HepG2 (cell line): ENCODE measurements around the gene POC1B. TPM values are rescaled to one million over a fixed set of nuclear protein-coding genes. Genes with fewer than 3 reads are reported as not detected.

Experiments used
- AFF4 ChIP-seq: sonication (generic); formaldehyde crosslinking; IDR thresholded peaks from 2 replicates; pipeline ENCODE4 v1.4.0; 2020; ENCODE audit warnings: missing genetic modification reagents
- HDAC6 ChIP-seq: fragments of 200-600 bp; sonication (generic); IDR thresholded peaks from 2 replicates; pipeline ENCODE4 v1.7.0; 2017; ENCODE audit warnings: mild to moderate bottlenecking, antibody characterized with exemption, low read length, low read depth
- MEF2D ChIP-seq: sonication (generic); formaldehyde crosslinking; IDR thresholded peaks from 2 replicates; pipeline ENCODE4 v1.5.1; 2020; ENCODE audit warnings: mild to moderate bottlenecking, missing genetic modification reagents
- MXD4 ChIP-seq: IDR thresholded peaks from 2 replicates; pipeline ENCODE4 v1.6.1; 2016; ENCODE audit warnings: mild to moderate bottlenecking, missing biosample characterization, missing genetic modification reagents
- THAP11 ChIP-seq: IDR thresholded peaks from 2 replicates; pipeline ENCODE4 v1.6.1; 2016; ENCODE audit warnings: missing biosample characterization, missing genetic modification reagents
- U2AF2 ChIP-seq: fragments of 200-400 bp; formaldehyde crosslinking; IDR thresholded peaks from 2 replicates; pipeline ENCODE4 v1.6.1; 2017; ENCODE audit warnings: low read depth, mild to moderate bottlenecking, low read length
- ZBTB38 ChIP-seq: sonication (generic); formaldehyde crosslinking; IDR thresholded peaks from 2 replicates; pipeline ENCODE4 v1.5.1; 2020; ENCODE audit warnings: mild to moderate bottlenecking, missing genetic modification reagents
- ZC3H13 ChIP-seq: sonication (generic); formaldehyde crosslinking; IDR thresholded peaks from 2 replicates; pipeline ENCODE4 v1.8.1; 2023; ENCODE audit warnings: mild to moderate bottlenecking, missing genetic modification reagents, moderate library complexity
- ZNF318 ChIP-seq: sonication (generic); formaldehyde crosslinking; IDR thresholded peaks from 2 replicates; pipeline ENCODE4 v1.4.0; 2020; ENCODE audit warnings: mild to moderate bottlenecking, missing genetic modification reagents
- ZNF362 ChIP-seq: sonication (generic); formaldehyde crosslinking; IDR thresholded peaks from 2 replicates; pipeline ENCODE4 v1.4.0; 2020; ENCODE audit warnings: missing genetic modification reagents, mild to moderate bottlenecking, borderline replicate concordance
- ZNF577 ChIP-seq: sonication (generic); formaldehyde crosslinking; IDR thresholded peaks from 2 replicates; pipeline ENCODE4 v1.4.0; 2020; ENCODE audit warnings: mild to moderate bottlenecking, low read depth, missing genetic modification reagents, borderline replicate concordance
- polyA plus RNA-seq, 8 experiments: library from polyadenylated mRNA; depleted of rRNA in 3 of 8; stranded (reverse) in 7 of 8; unstranded in 1 of 8; fragments of >200 nt; fragmentation: Illumina TruSeq in 4 of 8; extraction: Trizol in 4 of 8; gene quantifications; 2 replicates each; pipeline versions ENCODE4 v1.2.1 to v1.2.3, GENCODE V29; 2011 to 2016; ENCODE audit warnings: low read depth in 4 of 8, missing spikeins in 1 of 8, mixed read lengths in 1 of 8; ENCODE audit not compliant: insufficient read depth in 1 of 8
- total RNA-seq, 5 experiments: library from RNA; depleted of rRNA; stranded (reverse); fragments of >200 nt; fragmentation: Illumina TruSeq; extraction: Trizol; gene quantifications; 2 replicates each; pipeline ENCODE4 v1.2.3, GENCODE V29; 2016; ENCODE audit warnings: low read depth in 1 of 5

The POC1B gene
- total and polyA plus RNA-seq, 2 of the 13 experiments (the other 11 are each of a cell fraction or from before 2014, with no cell fraction given): 9.3 to 11.0 TPM

- TF ChIP-seq ZBTB38 (CRISPR knock-in tag): no peak
- 0 out of 2 replicates have a peak, but pooled peaks have one; percentile 10 for TF ChIP-seq THAP11 (CRISPR knock-in tag)
- no peak for TF ChIP-seq ZNF577
- TF ChIP-seq MXD4 (CRISPR knock-in tag): 0 out of 2 replicates have a peak, but pooled peaks have one; percentile 16
- no peak for TF ChIP-seq AFF4
- TF ChIP-seq ZC3H13 (CRISPR knock-in tag): no peak
- TF ChIP-seq U2AF2: no peak
- TF ChIP-seq HDAC6: no peak
- no peak for TF ChIP-seq MEF2D (CRISPR knock-in tag)
- TF ChIP-seq ZNF362 (CRISPR knock-in tag): 0 out of 2 replicates have a peak, but pooled peaks have one; percentile 18
- no peak for TF ChIP-seq ZNF318 (CRISPR knock-in tag)
These were observed 146.6 kb downstream of the POC1B start (continued) for GRCh38 chr12:89379148-89379838.
